GM21825 (cell line): ENCODE results near the gene FAAP24.
"Not testable (repeated sequence)": the region's sequence is repeated elsewhere in the genome, so short reads cannot be mapped to it uniquely, and the experiment has no call there.

Experiments used
- ATAC-seq: cut with Tn5 transposase; IDR thresholded peaks from one replicate; pipeline ENCODE4 v1.9.1; 2021; ENCODE audit warnings: mild to moderate bottlenecking, moderate library complexity; ENCODE audit not compliant: unreplicated experiment

The FAAP24 gene

GRCh38 chr19:32997716-32998355, 25.8 kb downstream of the FAAP24 start:
- no peak for ATAC-seq

GRCh38 chr19:32998722-32999121, 26.7 kb downstream of the FAAP24 start:
- ATAC-seq = no peak

- no peak for ATAC-seq
Measured at GRCh38 chr19:33000510-33000909, 28.5 kb downstream of the FAAP24 start.

- no peak for ATAC-seq
Measured at GRCh38 chr19:33000910-33001309, 28.9 kb downstream of the FAAP24 start.

- ATAC-seq = not testable (repeated sequence)
Measured at GRCh38 chr19:33002126-33002865, 30.3 kb downstream of the FAAP24 start.

GRCh38 chr19:33003424-33004024, 31.5 kb downstream of the FAAP24 start:
- not testable (repeated sequence) for ATAC-seq

GRCh38 chr19:33005440-33005839, 33.4 kb downstream of the FAAP24 start:
- ATAC-seq = no peak

GRCh38 chr19:33008738-33009137, 36.7 kb downstream of the FAAP24 start:
- ATAC-seq = no peak

GRCh38 chr19:33010891-33011290, 38.8 kb downstream of the FAAP24 start:
- ATAC-seq = not testable (repeated sequence)

- no peak for ATAC-seq
Measured at GRCh38 chr19:33022472-33023116, 50.6 kb downstream of the FAAP24 start.

- ATAC-seq = no peak
Measured at GRCh38 chr19:33024398-33024797, 52.4 kb downstream of the FAAP24 start.

- ATAC-seq = not testable (repeated sequence)
Measured at GRCh38 chr19:33025468-33026238, 53.6 kb downstream of the FAAP24 start.

- not testable (repeated sequence) for ATAC-seq
Measured at GRCh38 chr19:33026602-33027001, 54.6 kb downstream of the FAAP24 start.
